SK-N-SH treated with all-trans-retinoic acid at 6 μM for 48 hours (cell line): ENCODE data around the gene MIGA2.
A peak's percentile ranks its signal among the peaks of the same experiment; 100 is the strongest.

Experiments
- ATAC-seq: fragments of 200-7000 bp; cut with Tn5 transposase; 3 replicates; pipeline ENCODE4 v1.9.1; 2020; ENCODE audit warnings: mild to moderate bottlenecking, moderate library complexity
- ARNTL ChIP-seq: fragments of 450-650 bp; formaldehyde crosslinking; IDR thresholded peaks from 2 replicates; pipeline ENCODE4 v1.5.0; 2020; ENCODE audit warnings: low read depth, mild to moderate bottlenecking, moderate library complexity, borderline replicate concordance
- CREB5 ChIP-seq: fragments of 250-450 bp; sonication (Bioruptor Pico); IDR thresholded peaks from 2 replicates; pipeline ENCODE4 v1.5.1; 2020; ENCODE audit warnings: low read depth, mild to moderate bottlenecking, moderate library complexity
- CSDC2 ChIP-seq: fragments of 250-450 bp; sonication (Bioruptor Pico); IDR thresholded peaks from 2 replicates; pipeline ENCODE4 v1.5.0; 2020; ENCODE audit warnings: mild to moderate bottlenecking, moderate library complexity
- CSRNP3 ChIP-seq: fragments of 250-450 bp; sonication (Bioruptor Pico); IDR thresholded peaks from 2 replicates; pipeline ENCODE4 v1.5.1; 2021; ENCODE audit warnings: mild to moderate bottlenecking, moderate library complexity
- GLIS3 ChIP-seq: fragments of 250-450 bp; sonication (Bioruptor Pico); IDR thresholded peaks from 2 replicates; pipeline ENCODE4 v1.5.0; 2020; ENCODE audit warnings: mild to moderate bottlenecking, moderate library complexity
- ISL1 ChIP-seq: fragments of 250-450 bp; sonication (Bioruptor Pico); IDR thresholded peaks from 2 replicates; pipeline ENCODE4 v2.1.2; 2022; ENCODE audit warnings: mild to moderate bottlenecking, moderate library complexity
- PATZ1 ChIP-seq: fragments of 250-450 bp; sonication (Bioruptor Pico); IDR thresholded peaks from 2 replicates; pipeline ENCODE4 v1.8.0; 2020; ENCODE audit warnings: mild to moderate bottlenecking, moderate library complexity, borderline replicate concordance
- POU6F1 ChIP-seq: fragments of 250-450 bp; sonication (Bioruptor Pico); IDR thresholded peaks from 2 replicates; pipeline ENCODE4 v1.8.0; 2021; ENCODE audit warnings: low read depth, mild to moderate bottlenecking, moderate library complexity, borderline replicate concordance
- SNAI2 ChIP-seq: fragments of 250-450 bp; sonication (Bioruptor Pico); IDR thresholded peaks from 2 replicates; pipeline ENCODE4 v1.5.0; 2020; ENCODE audit warnings: mild to moderate bottlenecking, moderate library complexity
- TCF4 ChIP-seq: fragments of 250-450 bp; sonication (Bioruptor Pico); IDR thresholded peaks from 2 replicates; pipeline ENCODE4 v1.8.0; 2021; ENCODE audit warnings: mild to moderate bottlenecking, moderate library complexity, borderline replicate concordance
- TOX ChIP-seq: fragments of 250-450 bp; sonication (Bioruptor Pico); IDR thresholded peaks from 2 replicates; pipeline ENCODE4 v1.8.0; 2021; ENCODE audit warnings: mild to moderate bottlenecking, moderate library complexity, borderline replicate concordance
- ZC3H10 ChIP-seq: fragments of 250-450 bp; sonication (Bioruptor Pico); IDR thresholded peaks from 2 replicates; pipeline ENCODE4 v1.5.1; 2021; ENCODE audit warnings: mild to moderate bottlenecking, moderate library complexity
- ZFP3 ChIP-seq: fragments of 250-450 bp; sonication (Bioruptor Pico); IDR thresholded peaks from 2 replicates; pipeline ENCODE4 v1.5.0; 2020; ENCODE audit warnings: mild to moderate bottlenecking, moderate library complexity
- ZFP30 ChIP-seq: fragments of 450-650 bp; formaldehyde crosslinking; IDR thresholded peaks from 2 replicates; pipeline ENCODE4 v1.5.0; 2022; ENCODE audit warnings: mild to moderate bottlenecking, moderate library complexity
- ZNF565 ChIP-seq: fragments of 450-650 bp; formaldehyde crosslinking; conservative IDR thresholded peaks from 2 replicates; pipeline ENCODE4 v1.5.0; 2020; ENCODE audit warnings: low read depth, mild to moderate bottlenecking, moderate library complexity
- ZNF70 ChIP-seq: fragments of 450-650 bp; formaldehyde crosslinking; IDR thresholded peaks from 2 replicates; pipeline ENCODE4 v1.5.0; 2020; ENCODE audit warnings: mild to moderate bottlenecking, moderate library complexity
- ZNF8 ChIP-seq: fragments of 450-650 bp; formaldehyde crosslinking; IDR thresholded peaks from 2 replicates; pipeline ENCODE4 v1.5.0; 2020; ENCODE audit warnings: mild to moderate bottlenecking, moderate library complexity

MIGA2 gene

GRCh38 chr9:129063061-129063460, 26.6 kb downstream of the MIGA2 start:
- no peak for ATAC-seq
- no peak for TF ChIP-seq PATZ1 (CRISPR knock-in tag)

- ATAC-seq, result no peak
- TF ChIP-seq ZNF565 (CRISPR knock-in tag), result no peak
- TF ChIP-seq CREB5 (CRISPR knock-in tag), result no peak
- no peak for TF ChIP-seq POU6F1 (CRISPR knock-in tag)
- TF ChIP-seq TCF4 (CRISPR knock-in tag), result no peak
- no peak for TF ChIP-seq PATZ1 (CRISPR knock-in tag)
- no peak for TF ChIP-seq ZNF8
- TF ChIP-seq ZC3H10 (CRISPR knock-in tag), result no peak
- TF ChIP-seq CSDC2 (CRISPR knock-in tag), result no peak
- TF ChIP-seq ARNTL (CRISPR knock-in tag), result no peak
- TF ChIP-seq, all 23 proteins: peak for 0
These were observed 28.1 kb downstream of the MIGA2 start for GRCh38 chr9:129064499-129064908.

GRCh38 chr9:129068110-129068509, 31.7 kb downstream of the MIGA2 start:
- TF ChIP-seq SNAI2 (CRISPR knock-in tag) (no peak), ISL1 (no peak), ZFP30 (CRISPR knock-in tag) (no peak)
- ATAC-seq, result no peak

GRCh38 chr9:129068990-129069861, 32.8 kb downstream of the MIGA2 start:
- TF ChIP-seq TOX (CRISPR knock-in tag), result no peak
- no peak for TF ChIP-seq PATZ1 (CRISPR knock-in tag)
- TF ChIP-seq ZC3H10 (CRISPR knock-in tag), result no peak
- ATAC-seq, result peak; percentile 34

GRCh38 chr9:129069862-129070641, 33.6 kb downstream of the MIGA2 start:
- TF ChIP-seq GLIS3 (CRISPR knock-in tag) (no peak), ZFP30 (CRISPR knock-in tag) (no peak), ZFP3 (no peak), ZNF70 (CRISPR knock-in tag) (no peak), CSRNP3 (CRISPR knock-in tag) (no peak), SNAI2 (CRISPR knock-in tag) (no peak), TOX (CRISPR knock-in tag) (no peak), CSDC2 (CRISPR knock-in tag) (no peak), POU6F1 (CRISPR knock-in tag) (no peak), ZC3H10 (CRISPR knock-in tag) (no peak)
- TF ChIP-seq, all 23 proteins: peak for 0
- no peak for ATAC-seq
